D721Med (cell line): ENCODE results near the gene DUSP22.

Experiments used
- DNase-seq: peaks from one replicate; pipeline ENCODE4 v3.0.0; 2011; ENCODE audit warnings: low spot score; ENCODE audit not compliant: insufficient read length
- FAIRE-seq: peaks from 2 replicates; lab custom pipeline; 2011; peaks lifted over from hg19 to GRCh38; lab: Jason Lieb, UNC
- TF ChIP-seq, protein P1 (sequence below): IDR thresholded peaks from 2 replicates; pipeline ENCODE4 v1.5.1; 2012; ENCODE audit warnings: mild to moderate bottlenecking, control low read depth; ENCODE audit not compliant: insufficient read depth; ENCODE audit errors: missing control alignments

DUSP22 gene

DNA sequence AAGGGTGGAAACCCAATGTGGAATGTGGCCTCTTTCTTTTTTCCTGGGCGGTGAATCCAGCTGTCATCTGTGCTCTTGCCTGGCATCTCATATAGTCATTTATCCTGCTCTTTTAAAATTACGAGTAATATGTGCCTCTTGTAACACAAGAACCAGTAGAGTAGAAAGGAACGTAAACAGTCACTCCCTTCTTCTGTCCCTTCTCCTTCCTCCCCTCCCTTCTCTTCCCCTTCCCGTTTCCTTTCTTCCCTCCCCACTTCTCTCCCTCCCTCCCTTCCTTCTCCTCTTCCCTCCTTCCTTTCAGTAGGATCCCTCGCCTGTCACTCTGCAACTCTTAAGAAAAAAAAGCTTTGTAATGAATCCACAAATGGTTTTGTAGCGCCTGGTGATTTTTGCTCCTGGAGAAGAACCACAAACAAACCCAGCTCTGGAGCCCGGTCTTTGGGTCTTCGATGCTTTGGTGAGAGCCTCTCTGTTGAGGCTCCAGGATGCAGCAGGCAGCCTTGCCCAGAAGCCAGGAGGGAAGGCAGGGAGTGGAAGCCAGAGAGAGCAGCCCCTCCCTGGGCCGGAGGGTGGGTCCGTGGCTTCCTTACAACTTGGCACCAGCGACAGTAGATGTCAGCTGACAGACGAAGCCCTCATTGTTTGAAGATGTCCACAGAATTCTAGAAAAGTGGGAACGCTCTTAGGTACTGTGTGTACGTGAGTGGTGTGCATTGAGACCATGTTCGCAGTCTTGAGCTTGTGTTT lies 15.0 kb downstream of the DUSP22 start:
- FAIRE-seq = no peak
- TF ChIP-seq, protein P1, sequence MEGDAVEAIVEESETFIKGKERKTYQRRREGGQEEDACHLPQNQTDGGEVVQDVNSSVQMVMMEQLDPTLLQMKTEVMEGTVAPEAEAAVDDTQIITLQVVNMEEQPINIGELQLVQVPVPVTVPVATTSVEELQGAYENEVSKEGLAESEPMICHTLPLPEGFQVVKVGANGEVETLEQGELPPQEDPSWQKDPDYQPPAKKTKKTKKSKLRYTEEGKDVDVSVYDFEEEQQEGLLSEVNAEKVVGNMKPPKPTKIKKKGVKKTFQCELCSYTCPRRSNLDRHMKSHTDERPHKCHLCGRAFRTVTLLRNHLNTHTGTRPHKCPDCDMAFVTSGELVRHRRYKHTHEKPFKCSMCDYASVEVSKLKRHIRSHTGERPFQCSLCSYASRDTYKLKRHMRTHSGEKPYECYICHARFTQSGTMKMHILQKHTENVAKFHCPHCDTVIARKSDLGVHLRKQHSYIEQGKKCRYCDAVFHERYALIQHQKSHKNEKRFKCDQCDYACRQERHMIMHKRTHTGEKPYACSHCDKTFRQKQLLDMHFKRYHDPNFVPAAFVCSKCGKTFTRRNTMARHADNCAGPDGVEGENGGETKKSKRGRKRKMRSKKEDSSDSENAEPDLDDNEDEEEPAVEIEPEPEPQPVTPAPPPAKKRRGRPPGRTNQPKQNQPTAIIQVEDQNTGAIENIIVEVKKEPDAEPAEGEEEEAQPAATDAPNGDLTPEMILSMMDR = no peak
- no peak for DNase-seq

DNA sequence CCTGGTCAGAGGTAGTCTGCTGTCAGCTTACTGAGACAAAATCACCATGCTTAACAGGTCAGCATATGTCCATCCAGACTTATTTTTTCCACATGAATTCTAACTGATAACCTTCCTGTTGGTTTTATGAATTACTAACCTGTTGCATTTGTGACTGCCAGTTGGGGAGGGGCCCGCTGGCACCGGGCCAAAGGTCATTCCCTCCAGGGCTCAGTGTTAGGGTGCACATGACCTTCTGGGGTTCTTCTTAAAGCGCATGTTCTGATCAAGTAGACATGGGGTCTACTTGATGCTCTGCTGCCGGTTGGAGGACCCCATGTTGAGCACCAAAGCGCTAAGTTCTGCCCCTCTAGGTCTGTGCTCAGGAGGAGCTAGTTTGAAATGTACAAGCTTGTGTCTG lies 15.6 kb downstream of the DUSP22 start:
- DNase-seq = no peak
- FAIRE-seq = no peak
- TF ChIP-seq, protein P1 = no peak

DNA sequence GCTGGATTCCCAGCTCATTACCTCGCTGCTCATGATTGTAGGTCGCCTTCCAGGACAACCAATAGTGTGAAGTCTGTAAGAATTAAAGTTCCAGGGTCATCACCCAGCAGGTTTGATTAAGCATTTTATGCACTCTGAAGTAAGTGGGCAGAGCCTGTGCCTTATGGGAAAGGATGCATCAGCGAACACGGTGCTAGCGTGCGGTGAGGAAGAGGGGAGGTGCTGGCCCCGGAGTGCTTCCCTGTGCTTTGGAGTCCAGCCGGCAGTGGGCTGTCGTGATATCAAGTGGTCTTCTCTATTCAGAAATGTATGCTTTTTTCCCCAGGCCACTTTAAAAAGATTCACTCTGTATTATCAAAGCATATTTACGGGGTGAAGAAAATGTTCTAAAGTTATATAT lies 16.0 kb downstream of the DUSP22 start:
- FAIRE-seq (no peak), DNase-seq (no peak)
- TF ChIP-seq, protein P1 = no peak

DNA sequence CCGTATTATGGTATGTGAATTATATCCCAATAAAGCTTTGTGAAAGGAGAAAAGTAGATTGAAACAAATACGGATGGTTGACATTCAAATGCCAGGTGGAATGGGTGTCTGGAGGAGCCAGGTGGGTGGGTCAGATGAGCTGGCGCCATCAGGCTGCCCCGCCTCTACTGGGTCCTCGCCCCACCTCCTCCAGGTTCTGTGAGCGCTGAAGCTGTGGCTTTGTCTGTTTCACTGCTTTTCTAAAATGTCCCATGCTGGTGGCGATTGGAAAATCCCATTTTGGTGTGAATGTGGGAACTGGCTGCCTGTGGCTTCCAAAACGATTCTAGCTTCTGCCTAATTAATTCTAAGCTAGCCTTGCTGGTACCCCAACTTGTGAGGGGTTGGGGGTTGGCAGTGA lies 16.5 kb downstream of the DUSP22 start:
- DNase-seq (no peak), FAIRE-seq (no peak)
- TF ChIP-seq, protein P1 = no peak

DNA sequence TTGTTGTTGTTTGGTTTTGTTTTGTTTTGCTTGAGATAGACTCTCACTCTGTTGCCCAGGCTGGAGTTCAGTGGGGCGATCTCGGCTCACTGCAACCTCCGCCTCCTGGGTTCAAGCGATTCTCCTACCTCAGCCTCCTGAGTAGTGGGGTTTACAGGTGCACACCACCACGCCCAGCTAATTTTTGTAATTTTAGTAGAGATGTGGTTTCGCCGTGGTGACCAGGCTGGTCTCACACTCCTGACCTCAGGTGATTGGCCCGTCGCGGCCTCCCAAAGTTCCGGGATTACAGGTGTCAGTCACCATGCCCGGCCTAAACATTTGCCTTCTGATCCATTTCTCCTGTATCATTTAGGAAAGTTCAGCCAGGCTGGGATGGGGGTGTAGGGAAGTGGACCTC lies 17.7 kb downstream of the DUSP22 start:
- DNase-seq (no peak), FAIRE-seq (no peak)

DNA sequence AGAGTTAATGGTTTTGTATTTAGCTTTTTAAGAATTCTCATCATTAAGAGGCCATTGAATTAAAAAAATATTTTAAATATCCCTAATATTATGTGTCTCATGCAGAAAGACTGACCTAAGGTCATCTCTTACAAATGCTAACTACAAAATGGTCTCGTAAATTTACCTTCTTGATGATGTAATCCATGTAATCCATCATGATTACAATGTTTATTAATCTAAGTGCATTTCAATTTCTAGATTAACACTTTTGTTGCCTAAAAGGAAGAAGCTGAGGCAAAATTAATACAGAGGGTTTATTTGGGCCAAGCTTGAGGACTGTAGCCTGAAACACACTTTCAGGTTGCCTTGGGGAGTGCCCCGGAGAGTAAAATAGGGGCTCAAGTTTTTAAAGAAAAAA lies 18.4 kb downstream of the DUSP22 start:
- no peak for DNase-seq
- TF ChIP-seq, protein P1 = no peak
- no peak for FAIRE-seq

More for the DNA sequence above, 17.7 kb downstream of the DUSP22 start:
- TF ChIP-seq, protein P1 = no peak

DNA sequence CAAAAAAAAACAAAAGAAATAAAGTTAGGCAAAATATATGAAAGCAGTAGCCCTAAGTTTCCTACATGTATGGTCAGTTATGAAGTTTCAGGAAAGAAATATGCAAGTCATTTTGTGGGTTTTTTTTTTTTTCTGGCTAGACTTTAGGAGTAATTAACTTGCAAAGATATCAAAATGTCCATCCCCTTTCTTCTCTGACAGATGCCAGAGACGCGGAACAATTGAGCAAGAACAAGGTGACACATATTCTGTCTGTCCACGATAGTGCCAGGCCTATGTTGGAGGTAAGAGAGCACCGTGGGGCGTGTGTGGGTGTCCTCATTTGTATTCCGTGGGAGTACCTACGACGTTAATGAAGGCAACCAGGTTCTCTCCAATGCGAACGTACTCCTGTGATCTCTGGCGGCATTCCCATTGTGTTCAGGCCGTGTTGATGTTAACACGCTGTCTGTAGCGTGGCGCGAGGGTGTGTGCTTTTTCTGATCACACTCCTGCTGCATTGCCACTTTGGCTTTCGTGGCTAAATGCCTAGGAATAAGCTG lies 19.5 kb downstream of the DUSP22 start:
- DNase-seq (no peak), FAIRE-seq (no peak)
- TF ChIP-seq, protein P1 = no peak
